Measurements from ENCODE around the gene PKHD1.

GRCh38 chr6:51983564-51983963 is 103.8 kb downstream of the PKHD1 start:
- TF ChIP-seq POLR2A (IDR thresholded peaks at IDR 0.05) (no peak), CTCF (IDR thresholded peaks at IDR 0.05) (no peak)
